H9 (cell line): ENCODE results near the gene IL15RA. TPM values are rescaled to one million over a fixed set of nuclear protein-coding genes. Genes with fewer than 3 reads are reported as not detected.

Experiments used
- DNase-seq: peaks from one replicate; pipeline ENCODE4 v3.0.0-alpha.2; 2017
- H2AFZ ChIP-seq: one replicate; pipeline ENCODE4 v1.6.1; 2013; ENCODE audit warnings: mild to moderate bottlenecking, low read length, control low read depth, moderate library complexity
- H2AK5ac ChIP-seq: 2 replicates; pipeline ENCODE4 v1.6.1; 2013; ENCODE audit warnings: low read length, control low read depth, mixed read lengths; ENCODE audit not compliant: insufficient read length
- H2BK120ac ChIP-seq: one replicate; pipeline ENCODE4 v1.6.1; 2013; ENCODE audit warnings: low read depth, mild to moderate bottlenecking, low read length, control low read depth, inconsistent platforms; ENCODE audit not compliant: poor library complexity, severe bottlenecking
- H2BK12ac ChIP-seq: 2 replicates; pipeline ENCODE4 v1.6.1; 2013; ENCODE audit warnings: low read length, control low read depth, mixed read lengths, low read depth; ENCODE audit not compliant: insufficient read length
- H2BK15ac ChIP-seq: 2 replicates; pipeline ENCODE4 v1.6.1; 2013; ENCODE audit warnings: low read depth, low read length, control low read depth
- H2BK20ac ChIP-seq: one replicate; pipeline ENCODE4 v1.6.1; 2013; ENCODE audit warnings: low read depth, mild to moderate bottlenecking, low read length, control low read depth, inconsistent platforms; ENCODE audit not compliant: poor library complexity, severe bottlenecking
- H2BK5ac ChIP-seq: 2 replicates; pipeline ENCODE4 v1.6.1; 2013; ENCODE audit warnings: low read length, control low read depth, mixed read lengths; ENCODE audit not compliant: insufficient read length
- H3K14ac ChIP-seq: 2 replicates; pipeline ENCODE4 v1.6.1; 2013; ENCODE audit warnings: low read length, control low read depth; ENCODE audit not compliant: insufficient read depth
- H3K18ac ChIP-seq: 2 replicates; pipeline ENCODE4 v1.6.1; 2013; ENCODE audit warnings: low read depth, mild to moderate bottlenecking, mixed read lengths, low read length, control low read depth; ENCODE audit not compliant: insufficient read length
- H3K23ac ChIP-seq: 2 replicates; pipeline ENCODE4 v1.6.1; 2013; ENCODE audit warnings: low read length, control low read depth, mixed read lengths, low read depth; ENCODE audit not compliant: insufficient read length
- H3K23me2 ChIP-seq: 2 replicates; pipeline ENCODE4 v1.6.1; 2013; ENCODE audit warnings: low read depth, mild to moderate bottlenecking, mixed read lengths, low read length, control low read depth; ENCODE audit not compliant: insufficient read length, poor library complexity, severe bottlenecking
- H3K27ac ChIP-seq: 2 replicates; pipeline ENCODE4 v1.5.1; 2013; ENCODE audit warnings: low read length, control low read depth, mixed read lengths, low read depth; ENCODE audit not compliant: insufficient read length
- H3K27me3 ChIP-seq: 2 replicates; pipeline ENCODE4 v1.6.1; 2013; ENCODE audit warnings: low read length, control low read depth, inconsistent platforms; ENCODE audit not compliant: insufficient read depth
- H3K4ac ChIP-seq: 2 replicates; pipeline ENCODE4 v1.6.1; 2013; ENCODE audit warnings: low read depth, mild to moderate bottlenecking, control low read depth, inconsistent platforms, low read length, moderate library complexity
- H3K4me1 ChIP-seq: 2 replicates; pipeline ENCODE4 v1.6.1; 2013; ENCODE audit warnings: low read length, control low read depth, inconsistent platforms; ENCODE audit not compliant: insufficient read depth
- H3K4me2 ChIP-seq: 2 replicates; pipeline ENCODE4 v1.6.1; 2013; ENCODE audit warnings: low read length, control low read depth, mixed read lengths; ENCODE audit not compliant: insufficient read length, insufficient read depth
- H3K56ac ChIP-seq: 2 replicates; pipeline ENCODE4 v1.6.1; 2013; ENCODE audit warnings: low read depth, mild to moderate bottlenecking, mixed read lengths, low read length, control low read depth; ENCODE audit not compliant: insufficient read length
- H3K79me1 ChIP-seq: 2 replicates; pipeline ENCODE4 v1.6.1; 2013; ENCODE audit warnings: low read depth, mild to moderate bottlenecking, moderate library complexity, low read length, control low read depth, inconsistent platforms; ENCODE audit not compliant: insufficient read depth, poor library complexity, severe bottlenecking
- H3K79me2 ChIP-seq: 2 replicates; pipeline ENCODE4 v1.6.1; 2013; ENCODE audit warnings: low read length, control low read depth, inconsistent platforms; ENCODE audit not compliant: insufficient read depth
- H3K9ac ChIP-seq: 2 replicates; pipeline ENCODE4 v1.6.1; 2013; ENCODE audit warnings: low read length, control low read depth, mixed read lengths; ENCODE audit not compliant: insufficient read length; ENCODE audit errors: extremely low read depth
- H3K9me3 ChIP-seq: one replicate; pipeline ENCODE4 v1.6.1; 2013; ENCODE audit warnings: low read depth, low read length, inconsistent platforms; ENCODE audit not compliant: control insufficient read depth
- H3T11ph ChIP-seq: one replicate; pipeline ENCODE4 v1.6.1; 2013; ENCODE audit warnings: mild to moderate bottlenecking, low read length, control low read depth, inconsistent platforms
- H4K20me1 ChIP-seq: one replicate; pipeline ENCODE4 v1.6.1; 2013; ENCODE audit not compliant: control insufficient read depth, insufficient read length, insufficient read depth
- H4K5ac ChIP-seq: 2 replicates; pipeline ENCODE4 v1.6.1; 2013; ENCODE audit warnings: low read depth, mild to moderate bottlenecking, mixed read lengths, low read length, control low read depth; ENCODE audit not compliant: insufficient read length
- H4K8ac ChIP-seq: replicated peaks from 2 replicates; pipeline ENCODE4 v1.6.1; 2013; ENCODE audit warnings: low read length, control low read depth, mixed read lengths, low read depth; ENCODE audit not compliant: insufficient read length
- H4K91ac ChIP-seq: 2 replicates; pipeline ENCODE4 v1.6.1; 2013; ENCODE audit warnings: low read depth, mild to moderate bottlenecking, moderate library complexity, mixed read lengths, low read length, control low read depth; ENCODE audit not compliant: insufficient read length
- H3K27ac Mint-ChIP-seq, 3 experiments: 2 replicates in 2 of 3; 3 replicates in 1 of 3; pipeline ENCODE4 v1.8.0; 2020 to 2021; ENCODE audit warnings: mixed read lengths in 3 of 3, mild to moderate bottlenecking in 1 of 3, moderate library complexity in 1 of 3
- H3K27me3 Mint-ChIP-seq: 2 replicates; pipeline ENCODE4 v1.8.0; 2021; ENCODE audit warnings: low read depth, mild to moderate bottlenecking, moderate library complexity, mixed read lengths
- H3K36me3 Mint-ChIP-seq, 3 experiments: 2 replicates in 2 of 3; 3 replicates in 1 of 3; pipeline ENCODE4 v1.8.0; 2020 to 2021; ENCODE audit warnings: low read depth in 3 of 3, mixed read lengths in 3 of 3; ENCODE audit not compliant: insufficient read depth in 1 of 3
- H3K4me1 Mint-ChIP-seq, 2 experiments: 2 replicates each; pipeline ENCODE4 v1.8.0; 2020; ENCODE audit warnings: mixed read lengths in 2 of 2
- H3K4me3 Mint-ChIP-seq, 2 experiments: 2 replicates in 1 of 2; 3 replicates in 1 of 2; pipeline ENCODE4 v1.8.0; 2020 to 2021; ENCODE audit warnings: mild to moderate bottlenecking in 2 of 2, mixed read lengths in 2 of 2, moderate library complexity in 1 of 2
- H3K9me3 Mint-ChIP-seq, 2 experiments: 2 replicates in 1 of 2; 3 replicates in 1 of 2; pipeline ENCODE4 v1.8.0; 2020; ENCODE audit warnings: mild to moderate bottlenecking in 2 of 2, mixed read lengths in 2 of 2, moderate library complexity in 1 of 2
- WGBS: extraction: QIAGEN DNeasy Blood & Tissue Kit; methylation state at CpG from one replicate; pipeline ENCODE4 v1.1.7; 2013; ENCODE audit warnings: missing lambda C conversion rate, low lambda C conversion rate, mixed read lengths; ENCODE audit not compliant: insufficient read length; ENCODE audit errors: extremely low coverage; 5-methylcytosine and 5-hydroxymethylcytosine counted together
- total RNA-seq: library from RNA; stranded (reverse); gene quantifications from 2 replicates; pipeline ENCODE4 v1.2.1, GENCODE V29; 2021
- TF ChIP-seq, protein P1 (sequence below): fragments of 200-600 bp; sonication (generic); conservative IDR thresholded peaks from 3 replicates; pipeline ENCODE4 v1.8.0; 2021; ENCODE audit warnings: antibody characterized with exemption, mild to moderate bottlenecking

Gene IL15RA
- total RNA-seq, 1 experiment from 2014 or later: 0.31 TPM

DNA sequence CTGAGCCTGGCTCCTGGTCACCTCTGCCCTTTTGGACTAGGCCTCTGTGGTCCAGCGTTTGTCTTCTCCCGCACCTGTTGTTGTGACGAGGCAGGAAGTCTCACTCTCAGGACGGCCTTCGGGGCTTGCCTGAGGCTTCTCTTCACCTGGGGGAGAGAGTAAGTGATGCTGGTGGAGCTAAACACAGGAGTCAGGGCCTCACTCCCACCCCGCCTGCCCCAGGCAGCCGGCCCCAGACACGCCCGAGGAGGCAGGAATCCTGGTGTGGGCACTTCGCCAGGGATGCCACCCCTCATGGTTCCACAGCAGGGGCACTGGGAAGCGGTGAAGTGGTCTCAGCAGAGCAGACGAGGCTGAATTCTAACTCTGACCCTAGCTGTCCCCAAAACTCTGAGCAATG is 42.5 kb upstream of the IL15RA start:
- no peak for DNase-seq
- no peak overlapping the region for H4K8ac ChIP-seq
- H3K9me3 ChIP-seq: no peaks in the 10 kb centered on the region
- no peaks in the 10 kb centered on the region for H3K4me1 ChIP-seq
- no peak overlapping the region for H2BK12ac ChIP-seq
- H2BK120ac ChIP-seq: no peak overlapping the region
- H2AK5ac ChIP-seq: no peak overlapping the region
- Mint-ChIP-seq H3K4me3 (no peak overlapping the region), H3K27me3 (peaks cover 5% of the 10 kb centered on the region), H3K9me3 (peaks cover 0 to 3% of the 10 kb centered on the region in 2 experiments; a peak in 1 of 5 replicates), H3K4me1 (no peaks in the 10 kb centered on the region), H3K36me3 (no peaks in the 10 kb centered on the region; a peak in 1 of 7 replicates), H3K27ac (no peak overlapping the region)
- H3K4ac ChIP-seq: no peak overlapping the region
- no peak overlapping the region for H4K91ac ChIP-seq
- TF ChIP-seq, protein P1, sequence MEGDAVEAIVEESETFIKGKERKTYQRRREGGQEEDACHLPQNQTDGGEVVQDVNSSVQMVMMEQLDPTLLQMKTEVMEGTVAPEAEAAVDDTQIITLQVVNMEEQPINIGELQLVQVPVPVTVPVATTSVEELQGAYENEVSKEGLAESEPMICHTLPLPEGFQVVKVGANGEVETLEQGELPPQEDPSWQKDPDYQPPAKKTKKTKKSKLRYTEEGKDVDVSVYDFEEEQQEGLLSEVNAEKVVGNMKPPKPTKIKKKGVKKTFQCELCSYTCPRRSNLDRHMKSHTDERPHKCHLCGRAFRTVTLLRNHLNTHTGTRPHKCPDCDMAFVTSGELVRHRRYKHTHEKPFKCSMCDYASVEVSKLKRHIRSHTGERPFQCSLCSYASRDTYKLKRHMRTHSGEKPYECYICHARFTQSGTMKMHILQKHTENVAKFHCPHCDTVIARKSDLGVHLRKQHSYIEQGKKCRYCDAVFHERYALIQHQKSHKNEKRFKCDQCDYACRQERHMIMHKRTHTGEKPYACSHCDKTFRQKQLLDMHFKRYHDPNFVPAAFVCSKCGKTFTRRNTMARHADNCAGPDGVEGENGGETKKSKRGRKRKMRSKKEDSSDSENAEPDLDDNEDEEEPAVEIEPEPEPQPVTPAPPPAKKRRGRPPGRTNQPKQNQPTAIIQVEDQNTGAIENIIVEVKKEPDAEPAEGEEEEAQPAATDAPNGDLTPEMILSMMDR: no peak
- H3K56ac ChIP-seq: no peak overlapping the region
- no peaks in the 10 kb centered on the region for H3K27me3 ChIP-seq
- no peaks in the 10 kb centered on the region for H3K79me2 ChIP-seq
- no peak overlapping the region for H3T11ph ChIP-seq
- H3K9ac ChIP-seq: no peak overlapping the region
- no peak overlapping the region for H4K5ac ChIP-seq
- H2AFZ ChIP-seq: no peak overlapping the region
- no peak overlapping the region for H2BK5ac ChIP-seq
- H2BK20ac ChIP-seq: no peak overlapping the region
- H3K14ac ChIP-seq: no peak overlapping the region
- no peak overlapping the region for H3K23ac ChIP-seq
- H3K23me2 ChIP-seq: no peaks in the 10 kb centered on the region
- no peak overlapping the region for H3K27ac ChIP-seq
- no peak overlapping the region for H3K4me2 ChIP-seq
- no CpG with 5 or more reads among the region's 12 CpGs for WGBS
- H3K79me1 ChIP-seq: no peaks in the 10 kb centered on the region
- H3K18ac ChIP-seq: no peak overlapping the region
- no peak overlapping the region for H2BK15ac ChIP-seq
- H4K20me1 ChIP-seq: no peaks in the 10 kb centered on the region
